ENCODE measurements around the gene EFNA1. TPM values are rescaled to one million over a fixed set of nuclear protein-coding genes. Genes with fewer than 3 reads are reported as not detected.

EFNA1 gene
- total and polyA plus RNA-seq, 2 donors from 2014 or later: 61.1 to 133 TPM

- Histone ChIP-seq H3K9ac (ENCODE audit: low read length in 3 of 3) (peak overlapping the region in 1 of 3 donors; percentile 26), H3K4me1 (ENCODE audit: control insufficient read depth in 2 of 3, insufficient read depth in 2 of 3, low read depth in 1 of 3, low read length in 3 of 3) (peaks cover 3 to 35% (median 18%) of the 10 kb centered on the region in 3 donors), H3K36me3 (ENCODE audit: control insufficient read depth in 2 of 3, insufficient read depth in 3 of 3, low read length in 3 of 3) (no peaks in the 10 kb centered on the region), H3K27me3 (ENCODE audit: control insufficient read depth, insufficient read depth, low read length) (peaks cover 9% of the 10 kb centered on the region), H3K4me3 (ENCODE audit: low read length in 3 of 3) (no peak overlapping the region), H3K27ac (ENCODE audit: low read depth in 2 of 2, low read length in 2 of 2) (no peak overlapping the region), H3K9me3 (ENCODE audit: control insufficient read depth in 2 of 3, insufficient read depth in 1 of 3, low read length in 3 of 3) (no peaks in the 10 kb centered on the region)
- FAIRE-seq (no peak), DNase-seq (peak in 4 of 5 donors; percentile 43 to 73 (median 63))
- intact Hi-C loops (cut with DNase I): no loop called here
- TF ChIP-seq CTCF (IDR thresholded peaks at IDR 0.05; ENCODE audit: borderline replicate concordance, extremely low read depth, insufficient read depth): no peak
These were observed 46.0 kb upstream of the EFNA1 start for GRCh38 chr1:155081472-155082300.

- Histone ChIP-seq H3K4me1 (ENCODE audit: control insufficient read depth in 2 of 3, insufficient read depth in 2 of 3, low read depth in 1 of 3, low read length in 3 of 3) (peaks cover 3 to 34% (median 18%) of the 10 kb centered on the region in 3 donors), H3K27me3 (ENCODE audit: control insufficient read depth, insufficient read depth, low read length) (peaks cover 9% of the 10 kb centered on the region), H3K9ac (ENCODE audit: low read length in 3 of 3) (no peak overlapping the region), H3K9me3 (ENCODE audit: control insufficient read depth in 2 of 3, insufficient read depth in 1 of 3, low read length in 3 of 3) (no peaks in the 10 kb centered on the region), H3K4me3 (ENCODE audit: low read length in 3 of 3) (no peak overlapping the region), H3K27ac (ENCODE audit: low read depth in 2 of 2, low read length in 2 of 2) (no peak overlapping the region), H3K36me3 (ENCODE audit: control insufficient read depth in 2 of 3, insufficient read depth in 3 of 3, low read length in 3 of 3) (no peaks in the 10 kb centered on the region)
- DNase-seq (peak; percentile 24 to 72 (median 32)), FAIRE-seq (no peak)
- intact Hi-C loops (cut with DNase I): no loop called here
- no peak for TF ChIP-seq CTCF (IDR thresholded peaks at IDR 0.05; ENCODE audit: borderline replicate concordance, extremely low read depth, insufficient read depth)
These were observed 45.2 kb upstream of the EFNA1 start for GRCh38 chr1:155082301-155083051.

- Histone ChIP-seq H3K9ac (ENCODE audit: low read length in 3 of 3) (peak overlapping the region in 1 of 3 donors; percentile 19), H3K27ac (ENCODE audit: low read depth in 2 of 2, low read length in 2 of 2) (no peak overlapping the region), H3K4me1 (ENCODE audit: control insufficient read depth in 2 of 3, insufficient read depth in 2 of 3, low read depth in 1 of 3, low read length in 3 of 3) (peaks cover 3 to 32% (median 18%) of the 10 kb centered on the region in 3 donors), H3K9me3 (ENCODE audit: control insufficient read depth in 2 of 3, insufficient read depth in 1 of 3, low read length in 3 of 3) (no peaks in the 10 kb centered on the region), H3K4me3 (ENCODE audit: low read length in 3 of 3) (no peak overlapping the region), H3K36me3 (ENCODE audit: control insufficient read depth in 2 of 3, insufficient read depth in 3 of 3, low read length in 3 of 3) (no peaks in the 10 kb centered on the region), H3K27me3 (ENCODE audit: control insufficient read depth, insufficient read depth, low read length) (peaks cover 9% of the 10 kb centered on the region)
- no peak for FAIRE-seq
- no peak for TF ChIP-seq CTCF (IDR thresholded peaks at IDR 0.05; ENCODE audit: borderline replicate concordance, extremely low read depth, insufficient read depth)
- peak; percentile 28 to 82 (median 42) for DNase-seq
- intact Hi-C loops (cut with DNase I): no loop called here
These were observed 44.6 kb upstream of the EFNA1 start for GRCh38 chr1:155083052-155083541.
